GM12878 (cell line): ENCODE measurements around the gene PARP8. TPM values are rescaled to one million over a fixed set of nuclear protein-coding genes. Genes with fewer than 3 reads are reported as not detected.
A peak's percentile ranks its signal among the peaks of the same experiment; 100 is the strongest.

Experiments used
- ATAC-seq: fragments of 200-7000 bp; cut with Tn5 transposase; 3 replicates; pipeline ENCODE4 v1.9.1; 2020; ENCODE audit warnings: mild to moderate bottlenecking, moderate library complexity
- BruUV-seq: library from RNA; stranded (reverse); fragments of 400-500 nt; replicated peaks from 2 replicates; lab custom pipeline; 2021; lab: Mats Ljungman, UMichigan
- CTCF ChIA-PET: fragments of 300-600 bp; sonication (Branson Sonifier 250); formaldehyde crosslinking; extraction: SDS; loops from one replicate; lab custom pipeline; 2021; ENCODE audit warnings: inconsistent platforms; lab: Yijun Ruan, JAX
- POLR2A ChIA-PET: fragments of 350-600 bp; formaldehyde crosslinking; extraction: SDS; loops from one replicate; lab custom pipeline; 2021; ENCODE audit warnings: inconsistent platforms; lab: Charles Lee
- RAD21 ChIA-PET: fragments of 300-600 bp; sonication (Branson Sonifier 250); formaldehyde crosslinking; loops from one replicate; lab custom pipeline; 2023; ENCODE audit warnings: antibody characterized with exemption; ENCODE audit not compliant: unreplicated experiment; lab: Charles Lee
- SMC1A ChIA-PET: fragments of 300-600 bp; sonication (Branson Sonifier 250); formaldehyde crosslinking; loops from one replicate; lab custom pipeline; 2023; ENCODE audit not compliant: unreplicated experiment, uncharacterized antibody; lab: Charles Lee
- DNase-seq: peaks from one replicate; pipeline ENCODE4 v3.0.0-alpha.2; 2011; ENCODE audit warnings: low read depth, low spot score
- FAIRE-seq: peaks from 3 replicates; lab custom pipeline; 2011; peaks lifted over from hg19 to GRCh38; lab: Jason Lieb, UNC
- H2AFZ ChIP-seq: 2 replicates; pipeline ENCODE4 v1.6.0; 2011; ENCODE audit warnings: low read depth, low read length, control low read depth; ENCODE audit not compliant: control insufficient read depth
- H3K27ac ChIP-seq: 2 replicates; pipeline ENCODE4 v1.5.1; 2011; ENCODE audit warnings: control low read depth; ENCODE audit not compliant: control insufficient read depth, insufficient read depth
- H3K27me3 ChIP-seq, 2 experiments: replicated peaks in 1 of 2; 2 replicates each; pipeline versions ENCODE4 v1.6.0 to v1.6.1; 2011; ENCODE audit warnings: low read length in 1 of 2; ENCODE audit not compliant: control insufficient read depth in 2 of 2, insufficient read depth in 2 of 2
- H3K36me3 ChIP-seq, 2 experiments: 2 replicates each; pipeline ENCODE4 v1.5.1; 2011; ENCODE audit warnings: low read length in 1 of 2; ENCODE audit not compliant: control insufficient read depth in 2 of 2, insufficient read depth in 2 of 2
- H3K4me1 ChIP-seq: 2 replicates; pipeline ENCODE4 v1.6.1; 2011; ENCODE audit warnings: mild to moderate bottlenecking, low read length, moderate library complexity, mixed read lengths; ENCODE audit not compliant: control insufficient read depth, insufficient read depth
- H3K4me2 ChIP-seq: 2 replicates; pipeline ENCODE4 v1.6.0; 2011; ENCODE audit warnings: control low read depth; ENCODE audit not compliant: control insufficient read depth, insufficient read depth
- H3K4me3 ChIP-seq: fragments of 200-600 bp; sonication (generic); 2 replicates; pipeline ENCODE4 v1.5.1; 2016
- H3K79me2 ChIP-seq: 2 replicates; pipeline ENCODE4 v1.6.0; 2011; ENCODE audit warnings: low read length; ENCODE audit not compliant: control insufficient read depth, insufficient read depth
- H3K9ac ChIP-seq: 2 replicates; pipeline ENCODE4 v1.8.0; 2011; ENCODE audit warnings: low read length, control low read depth, mixed read lengths; ENCODE audit not compliant: control insufficient read depth, insufficient read depth
- H3K9me3 ChIP-seq: replicated peaks from 3 replicates; pipeline ENCODE4 v1.5.1; 2011; ENCODE audit warnings: mild to moderate bottlenecking, low read length; ENCODE audit not compliant: control insufficient read depth, insufficient read depth
- H4K20me1 ChIP-seq: 2 replicates; pipeline ENCODE4 v1.6.0; 2011; ENCODE audit not compliant: control insufficient read depth, insufficient read depth
- BCL11A ChIP-seq: IDR thresholded peaks from 2 replicates; pipeline ENCODE4 v1.6.1; 2011; ENCODE audit warnings: low read depth, low read length
- CEBPB ChIP-seq, 2 experiments: fragments of 150-350 bp in 1 of 2; IDR thresholded peaks; 2 replicates each; pipeline ENCODE4 v1.6.1; 2012 to 2014; ENCODE audit warnings: low read depth in 2 of 2, low read length in 2 of 2, borderline replicate concordance in 1 of 2, inconsistent platforms in 1 of 2
- PML ChIP-seq: IDR thresholded peaks from 2 replicates; pipeline ENCODE4 v1.6.1; 2012; ENCODE audit warnings: low read length, inconsistent platforms
- SPI1 ChIP-seq: IDR thresholded peaks from 2 replicates; pipeline ENCODE4 v1.6.1; 2011; ENCODE audit warnings: low read depth, mild to moderate bottlenecking, low read length, moderate library complexity, borderline replicate concordance; ENCODE audit not compliant: insufficient read depth
- TCF12 ChIP-seq: IDR thresholded peaks from 2 replicates; pipeline ENCODE4 v1.6.1; 2011; ENCODE audit warnings: low read depth, mild to moderate bottlenecking, low read length
- WGBS: methylation state at CpG from one replicate; pipeline ENCODE4 v1.1.6; 2016; ENCODE audit warnings: low lambda C conversion rate; ENCODE audit not compliant: insufficient replicate concordance, insufficient coverage; ENCODE audit errors: missing lambda C conversion rate; 5-methylcytosine and 5-hydroxymethylcytosine counted together
- in situ Hi-C: fragments of 300-500 bp; cut with MboI; formaldehyde crosslinking; loops from 9 replicates; pipeline ENCODE4 v1.14.3; 2018; ENCODE audit warnings: mixed read lengths
- intact Hi-C: fragments of 100-400 bp; cut with micrococcal nuclease; formaldehyde crosslinking; loops from one replicate; pipeline ENCODE4 v1.14.2; 2022; ENCODE audit not compliant: unreplicated experiment
- polyA plus RNA-seq, 11 experiments: library from polyadenylated mRNA; depleted of rRNA in 4 of 11; unstranded in 6 of 11; stranded (reverse) in 5 of 11; fragments of >200 nt; fragmentation: Nextera tagmentation in 4 of 11; fragmentation: Illumina TruSeq in 1 of 11; extraction: Ambion mirVana in 4 of 11; extraction: Trizol in 1 of 11; gene quantifications; 1 replicate in 1 of 11; 2 replicates in 10 of 11; pipeline versions ENCODE4 v1.2.1 to v1.2.3, GENCODE V29; 2011 to 2016; ENCODE audit warnings: inconsistent platforms in 2 of 11, missing spikeins in 2 of 11, low read depth in 1 of 11
- total RNA-seq, 4 experiments: library from RNA; depleted of rRNA in 3 of 4; stranded (reverse); fragments of >200 nt in 3 of 4; fragmentation: Illumina TruSeq in 1 of 4; extraction: Trizol in 1 of 4; gene quantifications; 2 replicates each; pipeline versions ENCODE4 v1.2.1 to v1.2.3, GENCODE V29; 2013 to 2021
- TF ChIP-seq, protein P1 (sequence below): IDR thresholded peaks from 2 replicates; pipeline ENCODE4 v1.6.1; 2012; ENCODE audit warnings: low read depth, low read length, improper control_type of control experiment
- TF ChIP-seq, protein P2 (sequence below): fragments of 450-650 bp; IDR thresholded peaks from 2 replicates; pipeline ENCODE4 v1.6.1; 2018; ENCODE audit warnings: borderline replicate concordance, mild to moderate bottlenecking; ENCODE audit not compliant: partially characterized antibody

Gene PARP8
- total and polyA plus RNA-seq, 10 of the 15 experiments (the other 5 are each of a cell fraction or from before 2014, with no cell fraction given) = 9.1 to 65.2 (median 20.6) TPM

GRCh38 chr5:50700706-50701105 lies 34.3 kb downstream of the PARP8 start (continued):
- TF ChIP-seq, protein P1, sequence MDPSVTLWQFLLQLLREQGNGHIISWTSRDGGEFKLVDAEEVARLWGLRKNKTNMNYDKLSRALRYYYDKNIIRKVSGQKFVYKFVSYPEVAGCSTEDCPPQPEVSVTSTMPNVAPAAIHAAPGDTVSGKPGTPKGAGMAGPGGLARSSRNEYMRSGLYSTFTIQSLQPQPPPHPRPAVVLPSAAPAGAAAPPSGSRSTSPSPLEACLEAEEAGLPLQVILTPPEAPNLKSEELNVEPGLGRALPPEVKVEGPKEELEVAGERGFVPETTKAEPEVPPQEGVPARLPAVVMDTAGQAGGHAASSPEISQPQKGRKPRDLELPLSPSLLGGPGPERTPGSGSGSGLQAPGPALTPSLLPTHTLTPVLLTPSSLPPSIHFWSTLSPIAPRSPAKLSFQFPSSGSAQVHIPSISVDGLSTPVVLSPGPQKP = no peak
- no peak for TF ChIP-seq CEBPB (IDR thresholded peaks at IDR 0.05; ENCODE audit: borderline replicate concordance in 1 of 2, low read depth in 2 of 2, low read length in 2 of 2)
- TF ChIP-seq, protein P2, sequence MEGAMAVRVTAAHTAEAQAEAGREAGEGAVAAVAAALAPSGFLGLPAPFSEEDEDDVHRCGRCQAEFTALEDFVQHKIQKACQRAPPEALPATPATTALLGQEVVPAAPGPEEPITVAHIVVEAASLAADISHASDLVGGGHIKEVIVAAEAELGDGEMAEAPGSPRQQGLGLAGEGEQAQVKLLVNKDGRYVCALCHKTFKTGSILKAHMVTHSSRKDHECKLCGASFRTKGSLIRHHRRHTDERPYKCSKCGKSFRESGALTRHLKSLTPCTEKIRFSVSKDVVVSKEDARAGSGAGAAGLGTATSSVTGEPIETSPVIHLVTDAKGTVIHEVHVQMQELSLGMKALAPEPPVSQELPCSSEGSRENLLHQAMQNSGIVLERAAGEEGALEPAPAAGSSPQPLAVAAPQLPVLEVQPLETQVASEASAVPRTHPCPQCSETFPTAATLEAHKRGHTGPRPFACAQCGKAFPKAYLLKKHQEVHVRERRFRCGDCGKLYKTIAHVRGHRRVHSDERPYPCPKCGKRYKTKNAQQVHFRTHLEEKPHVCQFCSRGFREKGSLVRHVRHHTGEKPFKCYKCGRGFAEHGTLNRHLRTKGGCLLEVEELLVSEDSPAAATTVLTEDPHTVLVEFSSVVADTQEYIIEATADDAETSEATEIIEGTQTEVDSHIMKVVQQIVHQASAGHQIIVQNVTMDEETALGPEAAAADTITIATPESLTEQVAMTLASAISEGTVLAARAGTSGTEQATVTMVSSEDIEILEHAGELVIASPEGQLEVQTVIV = no peak
- TF ChIP-seq BCL11A = no peak
- TF ChIP-seq PML = no peak

GRCh38 chr5:50702615-50703366 lies 36.4 kb downstream of the PARP8 start:
- WGBS = 67% methylated on average over 9 of the region's 9 CpGs
- H2AFZ ChIP-seq = no peak overlapping the region
- no TSS peak for BruUV-seq
- ATAC-seq = peak; percentile 65
- no peak overlapping the region for H3K27ac ChIP-seq
- CTCF ChIA-PET = interaction anchor here (0.6 to 1.6 kb wide), 3 partner anchors 11 to 51 kb away, joined by 3 to 4 read pairs (median 3); no protein-coding TSS in a partner anchor
- in situ Hi-C loops = no loop called here
- no peaks in the 10 kb centered on the region for H4K20me1 ChIP-seq
- SMC1A ChIA-PET = interaction anchor here (0.6 to 2.0 kb wide), 4 partner anchors 8 to 45 kb away, joined by 3 to 8 read pairs (median 6); no protein-coding TSS in a partner anchor
- H3K9me3 ChIP-seq = no peaks in the 10 kb centered on the region; the same call in 1 of the 3 replicates
- TF ChIP-seq TCF12 (no peak), SPI1 (peak; percentile 72; the same call in 1 of the 2 replicates)
- TF ChIP-seq, all 136 proteins: peak for 1
- DNase-seq (no peak), FAIRE-seq (no peak)
- Histone ChIP-seq H3K9ac (no peak overlapping the region), H3K27me3 (no peaks in the 10 kb centered on the region), H3K36me3 (no peaks in the 10 kb centered on the region; a peak in 2 of 4 replicates), H3K4me2 (no peak overlapping the region), H3K4me1 (0 out of 2 replicates have a peak, but pooled peaks cover 2% of the 10 kb centered on the region), H3K79me2 (peaks cover 29% of the 10 kb centered on the region), H3K4me3 (no peak overlapping the region)
- POLR2A ChIA-PET = interaction anchor here (0.6 to 1.1 kb wide), 3 partner anchors 14 to 41 kb away, joined by 3 to 4 read pairs (median 3); no protein-coding TSS in a partner anchor
- intact Hi-C loops = no loop called here
- RAD21 ChIA-PET = no interaction called here
